Caco-2 (cell line): Measurements from ENCODE around the gene GTPBP4. TPM values are rescaled to one million over a fixed set of nuclear protein-coding genes. Genes with fewer than 3 reads are reported as not detected.

Experiments
- BruUV-seq: library from RNA; stranded (reverse); fragments of 400-500 nt; replicated peaks from 2 replicates; lab custom pipeline; 2021; lab: Mats Ljungman, UMichigan
- CTCF ChIA-PET: fragments of 300-600 bp; sonication (Branson Sonifier 250); formaldehyde crosslinking; loops from one replicate; lab custom pipeline; 2022; ENCODE audit warnings: antibody characterized with exemption; lab: Charles Lee
- POLR2A ChIA-PET: fragments of 300-600 bp; sonication (Branson Sonifier 250); formaldehyde crosslinking; loops from one replicate; lab custom pipeline; 2022; ENCODE audit warnings: antibody characterized with exemption; lab: Charles Lee
- DNase-seq, 2 experiments: peaks; one replicate each; pipeline versions ENCODE4 v3.0.0 to v3.0.0-alpha.2; 2020 to 2022
- H3K27me3 ChIP-seq: replicated peaks from 2 replicates; pipeline ENCODE4 v1.6.0; 2011; ENCODE audit warnings: low read length; ENCODE audit not compliant: control insufficient read depth, insufficient read depth
- H3K36me3 ChIP-seq: 2 replicates; pipeline ENCODE4 v1.5.1; 2011; ENCODE audit warnings: low read length; ENCODE audit not compliant: control insufficient read depth, insufficient read depth
- H3K4me1 ChIP-seq: fragments of 250-450 bp; sonication (Bioruptor Pico); 2 replicates; pipeline ENCODE4 v1.5.1; 2020; ENCODE audit warnings: mild to moderate bottlenecking
- H3K4me3 ChIP-seq: 2 replicates; pipeline ENCODE4 v1.5.1; 2011; ENCODE audit warnings: low read depth, mild to moderate bottlenecking, control low read depth, low read length
- H3K9me3 ChIP-seq: fragments of 250-450 bp; sonication (Bioruptor Pico); 2 replicates; pipeline ENCODE4 v1.5.1; 2020; ENCODE audit warnings: mild to moderate bottlenecking, moderate library complexity
- H3K27ac Mint-ChIP-seq: one replicate; pipeline ENCODE4 v1.8.0; 2022; ENCODE audit warnings: mixed read lengths; ENCODE audit not compliant: unreplicated experiment
- H3K27me3 Mint-ChIP-seq: one replicate; pipeline ENCODE4 v1.8.0; 2022; ENCODE audit warnings: mixed read lengths; ENCODE audit not compliant: insufficient read depth, unreplicated experiment
- H3K36me3 Mint-ChIP-seq: one replicate; pipeline ENCODE4 v1.8.0; 2022; ENCODE audit warnings: mild to moderate bottlenecking, mixed read lengths; ENCODE audit not compliant: insufficient read depth, unreplicated experiment
- H3K4me1 Mint-ChIP-seq: one replicate; pipeline ENCODE4 v1.8.0; 2022; ENCODE audit warnings: low read depth, mixed read lengths; ENCODE audit not compliant: unreplicated experiment
- H3K4me3 Mint-ChIP-seq: one replicate; pipeline ENCODE4 v1.8.0; 2022; ENCODE audit warnings: mild to moderate bottlenecking, moderate library complexity, mixed read lengths; ENCODE audit not compliant: unreplicated experiment
- H3K9me3 Mint-ChIP-seq: one replicate; pipeline ENCODE4 v1.8.0; 2022; ENCODE audit warnings: mixed read lengths; ENCODE audit not compliant: unreplicated experiment
- CTCF ChIP-seq, 2 experiments: fragments of 200-600 bp in 1 of 2; IDR thresholded peaks; 1 replicate in 1 of 2; 2 replicates in 1 of 2; pipeline versions ENCODE4 v1.5.1 to v1.8.0; 2011 to 2022; ENCODE audit warnings: antibody characterized with exemption in 1 of 2, control low read depth in 1 of 2, inconsistent platforms in 1 of 2, low read depth in 1 of 2, low read length in 1 of 2, mild to moderate bottlenecking in 1 of 2, moderate library complexity in 1 of 2; ENCODE audit not compliant: insufficient read depth in 1 of 2, severe bottlenecking in 1 of 2, unreplicated experiment in 1 of 2
- intact Hi-C: fragments of 100-400 bp; cut with micrococcal nuclease; formaldehyde crosslinking; loops from one replicate; pipeline ENCODE4 v1.10.0; 2022; ENCODE audit not compliant: unreplicated experiment
- total RNA-seq: library from RNA; stranded (reverse); gene quantifications from 2 replicates; pipeline ENCODE4 v1.2.3, GENCODE V29; 2022

The GTPBP4 gene
- total RNA-seq, 1 experiment from 2014 or later: 202 TPM

- Histone ChIP-seq H3K4me1 (peaks cover 9% of the 10 kb centered on the region), H3K9me3 (no peaks in the 10 kb centered on the region), H3K27me3 (no peaks in the 10 kb centered on the region), H3K36me3 (peaks cover 4% of the 10 kb centered on the region; the same call in 1 of the 2 replicates), H3K4me3 (no peak overlapping the region)
- Mint-ChIP-seq H3K9me3 (no peaks in the 10 kb centered on the region), H3K4me3 (no peak overlapping the region), H3K27me3 (no peaks in the 10 kb centered on the region), H3K36me3 (peaks cover 82% of the 10 kb centered on the region), H3K27ac (no peak overlapping the region), H3K4me1 (peaks cover 37% of the 10 kb centered on the region)
- DNase-seq: no peak
- no TSS peak for BruUV-seq
- intact Hi-C loops: no loop called here
- ChIA-PET POLR2A (interaction anchor here (0.5 to 1.3 kb wide), 2 partner anchors 31 to 57 kb away, joined by 3 to 5 read pairs; partner anchors contain the start of gene GTPBP4), CTCF (no interaction called here)
- TF ChIP-seq CTCF (IDR thresholded peaks at IDR 0.05; ENCODE audit: insufficient read depth in 1 of 2, low read depth in 1 of 2, low read length in 1 of 2, severe bottlenecking in 1 of 2, unreplicated experiment in 1 of 2): no peak
These were observed 55.9 kb downstream of the GTPBP4 start for GRCh38 chr10:1044146-1044545.

- Mint-ChIP-seq H3K36me3 (peaks cover 89% of the 10 kb centered on the region), H3K9me3 (no peaks in the 10 kb centered on the region), H3K4me1 (peaks cover 36% of the 10 kb centered on the region), H3K27me3 (no peaks in the 10 kb centered on the region), H3K27ac (peak overlapping the region; percentile 30), H3K4me3 (peak overlapping the region; percentile 40)
- Histone ChIP-seq H3K4me3 (no peak overlapping the region), H3K27me3 (no peaks in the 10 kb centered on the region), H3K4me1 (peaks cover 4% of the 10 kb centered on the region; the same call in 1 of the 2 replicates), H3K36me3 (peaks cover 4% of the 10 kb centered on the region; the same call in 1 of the 2 replicates), H3K9me3 (no peaks in the 10 kb centered on the region)
- TSS peak; percentile 8 for BruUV-seq
- DNase-seq: no peak
- TF ChIP-seq CTCF (IDR thresholded peaks at IDR 0.05; ENCODE audit: insufficient read depth in 1 of 2, low read depth in 1 of 2, low read length in 1 of 2, severe bottlenecking in 1 of 2, unreplicated experiment in 1 of 2): no peak
- intact Hi-C loops: no loop called here
- POLR2A ChIA-PET: no interaction called here
- CTCF ChIA-PET: no interaction called here
These were observed 56.7 kb downstream of the GTPBP4 start for GRCh38 chr10:1044964-1045363.

- intact Hi-C loops: no loop called here
- peak overlapping the region; percentile 30 for H3K27ac Mint-ChIP-seq
- H3K4me3 Mint-ChIP-seq: peak overlapping the region; percentile 40
- peaks cover under 1% of the 10 kb centered on the region; the same call in 1 of the 2 replicates for H3K4me1 ChIP-seq
- POLR2A ChIA-PET: no interaction called here
- BruUV-seq: no TSS peak
- CTCF ChIA-PET: no interaction called here
- no peaks in the 10 kb centered on the region for H3K9me3 ChIP-seq
- H3K4me1 Mint-ChIP-seq: peaks cover 31% of the 10 kb centered on the region
- H3K4me3 ChIP-seq: no peak overlapping the region
- peaks cover 4% of the 10 kb centered on the region; the same call in 1 of the 2 replicates for H3K36me3 ChIP-seq
- H3K27me3 Mint-ChIP-seq: no peaks in the 10 kb centered on the region
- no peak for TF ChIP-seq CTCF (IDR thresholded peaks at IDR 0.05; ENCODE audit: insufficient read depth in 1 of 2, low read depth in 1 of 2, low read length in 1 of 2, severe bottlenecking in 1 of 2, unreplicated experiment in 1 of 2)
- DNase-seq: no peak
- no peaks in the 10 kb centered on the region for H3K9me3 Mint-ChIP-seq
- H3K36me3 Mint-ChIP-seq: peaks cover 89% of the 10 kb centered on the region
- H3K27me3 ChIP-seq: no peaks in the 10 kb centered on the region
These were observed 57.2 kb downstream of the GTPBP4 start for GRCh38 chr10:1045415-1045814.
